Neural cell (in vitro differentiated cells): ENCODE data around the gene PGAM2. TPM values are rescaled to one million over a fixed set of nuclear protein-coding genes. Genes with fewer than 3 reads are reported as not detected.

Experiments used
- H2AFZ ChIP-seq: fragments of 200-600, 300-800 bp; sonication (generic), shearing (Covaris generic); 2 replicates; pipeline ENCODE4 v1.6.0; 2014; ENCODE audit warnings: low read depth, mild to moderate bottlenecking, antibody characterized with exemption, low read length, moderate library complexity
- H3F3A ChIP-seq: fragments of 200-600 bp; shearing (Covaris generic); 2 replicates; pipeline ENCODE4 v1.6.1; 2016; ENCODE audit warnings: mild to moderate bottlenecking, moderate library complexity, mixed read lengths, antibody characterized with exemption, low read length; ENCODE audit not compliant: insufficient read depth, poor library complexity, severe bottlenecking
- H3K27ac ChIP-seq: fragments of 200-600, 300-800 bp; sonication (generic), shearing (Covaris generic); 2 replicates; pipeline ENCODE4 v1.5.1; 2014; ENCODE audit warnings: mild to moderate bottlenecking, low read length, moderate library complexity
- H3K27me3 ChIP-seq: fragments of 300-800, 200-600 bp; sonication (generic), shearing (Covaris generic); 2 replicates; pipeline ENCODE4 v1.6.0; 2014; ENCODE audit warnings: mild to moderate bottlenecking, low read depth, low read length, moderate library complexity; ENCODE audit not compliant: insufficient read depth
- H3K36me3 ChIP-seq: fragments of 300-800, 200-600 bp; sonication (generic), shearing (Covaris generic); 2 replicates; pipeline ENCODE4 v1.5.1; 2014; ENCODE audit warnings: mild to moderate bottlenecking, antibody characterized with exemption, low read length, moderate library complexity; ENCODE audit not compliant: insufficient read depth
- H3K4me2 ChIP-seq: fragments of 300-800, 200-600 bp; sonication (generic), shearing (Covaris generic); 2 replicates; pipeline ENCODE4 v1.6.0; 2014; ENCODE audit warnings: mild to moderate bottlenecking, low read length
- H3K4me3 ChIP-seq: fragments of 300-800, 200-600 bp; sonication (generic), shearing (Covaris generic); 2 replicates; pipeline ENCODE4 v1.5.1; 2014; ENCODE audit warnings: mild to moderate bottlenecking, low read length, moderate library complexity
- H3K79me2 ChIP-seq: fragments of 200-600 bp; shearing (Covaris generic); replicated peaks from 2 replicates; pipeline ENCODE4 v1.6.0; 2014; ENCODE audit warnings: mild to moderate bottlenecking, low read length, moderate library complexity; ENCODE audit not compliant: insufficient read depth
- H3K9ac ChIP-seq: fragments of 300-800, 200-600 bp; sonication (generic), shearing (Covaris generic); 2 replicates; pipeline ENCODE4 v1.6.1; 2016; ENCODE audit warnings: mild to moderate bottlenecking, low read length, mixed read lengths
- H3K9me2 ChIP-seq: fragments of 200-600 bp; shearing (Covaris generic); 2 replicates; pipeline ENCODE4 v1.6.1; 2016; ENCODE audit warnings: mild to moderate bottlenecking, low read length, mixed read lengths; ENCODE audit not compliant: insufficient read depth
- H3K9me3 ChIP-seq: fragments of 200-600, 300-800 bp; sonication (generic), shearing (Covaris generic); 2 replicates; pipeline ENCODE4 v1.6.1; 2016; ENCODE audit warnings: mild to moderate bottlenecking, mixed run types, low read length, moderate library complexity, mixed read lengths
- H4K20me1 ChIP-seq: fragments of 200-600 bp; shearing (Covaris generic); 2 replicates; pipeline ENCODE4 v1.6.1; 2016; ENCODE audit warnings: mild to moderate bottlenecking, mixed run types; ENCODE audit not compliant: insufficient read depth
- CTCF ChIP-seq: fragments of 450-650 bp; IDR thresholded peaks from 2 replicates; pipeline ENCODE4 v1.5.1; 2014; ENCODE audit warnings: antibody characterized with exemption, mild to moderate bottlenecking, moderate library complexity; ENCODE audit not compliant: poor library complexity, severe bottlenecking
- EP300 ChIP-seq: fragments of 450-650 bp; conservative IDR thresholded peaks from 2 replicates; pipeline ENCODE4 v1.6.1; 2014; ENCODE audit warnings: antibody characterized with exemption, mild to moderate bottlenecking, moderate library complexity; ENCODE audit not compliant: poor library complexity, severe bottlenecking
- EZH2 ChIP-seq: fragments of 200-600, 300-800 bp; shearing (Covaris generic), sonication (generic); IDR thresholded peaks from 2 replicates; pipeline ENCODE4 v1.6.1; 2014; ENCODE audit warnings: antibody characterized with exemption, low read length, borderline replicate concordance, mild to moderate bottlenecking; ENCODE audit not compliant: insufficient read depth, poor library complexity, severe bottlenecking
- MXI1 ChIP-seq: fragments of 450-650 bp; conservative IDR thresholded peaks from 2 replicates; pipeline ENCODE4 v1.6.1; 2014; ENCODE audit warnings: antibody characterized with exemption, mild to moderate bottlenecking; ENCODE audit not compliant: poor library complexity, severe bottlenecking
- POLR2AphosphoS5 ChIP-seq: IDR thresholded peaks from 2 replicates; pipeline ENCODE4 v1.6.1; 2012
- RAD21 ChIP-seq: fragments of 450-650 bp; conservative IDR thresholded peaks from 2 replicates; pipeline ENCODE4 v1.6.1; 2014; ENCODE audit warnings: antibody characterized with exemption, mild to moderate bottlenecking, moderate library complexity
- REST ChIP-seq: IDR thresholded peaks from 2 replicates; pipeline ENCODE4 v1.6.1; 2012; ENCODE audit warnings: borderline replicate concordance
- SMC3 ChIP-seq: fragments of 450-650 bp; conservative IDR thresholded peaks from 2 replicates; pipeline ENCODE4 v1.6.1; 2014; ENCODE audit warnings: antibody characterized with exemption, mild to moderate bottlenecking, moderate library complexity; ENCODE audit not compliant: poor library complexity
- TAF1 ChIP-seq: IDR thresholded peaks from 2 replicates; pipeline ENCODE4 v1.6.1; 2012; ENCODE audit warnings: low read depth
- polyA plus RNA-seq: library from polyadenylated mRNA; depleted of rRNA; stranded (reverse); fragments of >200 nt; gene quantifications from 2 replicates; pipeline ENCODE4 v1.2.3, GENCODE V29; 2014

PGAM2 gene
- polyA plus RNA-seq, 1 donor from 2014 or later: not detected

- Histone ChIP-seq H3K9ac (no peak overlapping the region), H3K9me2 (no peaks in the 10 kb centered on the region), H3K27ac (no peak overlapping the region), H3K4me2 (no peak overlapping the region), H3K27me3 (no peaks in the 10 kb centered on the region), H3K79me2 (peaks cover 31% of the 10 kb centered on the region), H3F3A (no peaks in the 10 kb centered on the region), H3K9me3 (no peaks in the 10 kb centered on the region), H4K20me1 (no peaks in the 10 kb centered on the region), H2AFZ (no peak overlapping the region), H3K36me3 (no peaks in the 10 kb centered on the region), H3K4me3 (no peak overlapping the region)
- TF ChIP-seq CTCF (no peak), EP300 (no peak), MXI1 (no peak), REST (no peak), TAF1 (no peak), POLR2AphosphoS5 (no peak), SMC3 (no peak), RAD21 (no peak), EZH2 (no peak)
Observed at GRCh38 chr7:44048031-44048795, 17.2 kb downstream of the PGAM2 start.

GRCh38 chr7:44046321-44047061 is 18.9 kb downstream of the PGAM2 start:
- Histone ChIP-seq H3F3A (no peaks in the 10 kb centered on the region), H3K4me3 (peak overlapping the region; percentile 84), H3K27me3 (no peaks in the 10 kb centered on the region), H3K27ac (no peak overlapping the region), H2AFZ (no peak overlapping the region), H3K9ac (no peak overlapping the region), H3K4me2 (no peak overlapping the region), H3K79me2 (peaks cover 31% of the 10 kb centered on the region), H4K20me1 (no peaks in the 10 kb centered on the region), H3K9me2 (no peaks in the 10 kb centered on the region), H3K9me3 (no peaks in the 10 kb centered on the region), H3K36me3 (no peaks in the 10 kb centered on the region)
- TF ChIP-seq RAD21 (no peak), TAF1 (no peak), REST (no peak), EZH2 (no peak), CTCF (no peak), MXI1 (no peak), SMC3 (no peak), POLR2AphosphoS5 (no peak), EP300 (no peak)
